IMR-90 (cell line): ENCODE results near the gene ALS2CL. TPM values are rescaled to one million over a fixed set of nuclear protein-coding genes. Genes with fewer than 3 reads are reported as not detected.
"Not testable (repeated sequence)": the region's sequence is repeated elsewhere in the genome, so short reads cannot be mapped to it uniquely, and the experiment has no call there.

Experiments used
- ATAC-seq: fragments of 200-7000 bp; cut with Tn5 transposase; 2 replicates; pipeline ENCODE4 v1.9.1; 2020; ENCODE audit warnings: low read depth, mild to moderate bottlenecking, moderate library complexity
- BruUV-seq: library from RNA; stranded (reverse); fragments of 400-500 nt; replicated peaks from 2 replicates; lab custom pipeline; 2021; lab: Mats Ljungman, UMichigan
- CTCF ChIA-PET: fragments of 300-600 bp; formaldehyde crosslinking; extraction: SDS; loops from one replicate; lab custom pipeline; 2021; ENCODE audit warnings: antibody characterized with exemption; lab: Yijun Ruan, JAX
- POLR2A ChIA-PET: fragments of 300-600 bp; sonication (Branson Sonifier 250); formaldehyde crosslinking; loops from one replicate; lab custom pipeline; 2022; ENCODE audit warnings: antibody characterized with exemption; ENCODE audit not compliant: unreplicated experiment; lab: Charles Lee
- DNase-seq: peaks from one replicate; pipeline ENCODE4 v3.0.0; 2013
- H2AFZ ChIP-seq: replicated peaks from 2 replicates; pipeline ENCODE3; 2013; ENCODE audit warnings: low read length, mild to moderate bottlenecking; ENCODE audit not compliant: poor library complexity
- H2AK5ac ChIP-seq: 2 replicates; pipeline ENCODE4 v1.6.1; 2013; ENCODE audit warnings: low read depth, low read length, inconsistent platforms
- H2AK9ac ChIP-seq: replicated peaks from 2 replicates; pipeline ENCODE3; 2013; ENCODE audit warnings: mild to moderate bottlenecking, low read depth, low read length, moderate library complexity; ENCODE audit not compliant: poor library complexity
- H2BK120ac ChIP-seq: 2 replicates; pipeline ENCODE4 v1.6.1; 2013; ENCODE audit warnings: low read depth, low read length, inconsistent platforms
- H2BK15ac ChIP-seq: 3 replicates; pipeline ENCODE4 v1.6.1; 2013; ENCODE audit warnings: low read depth, low read length, inconsistent platforms
- H2BK20ac ChIP-seq: 2 replicates; pipeline ENCODE4 v1.6.1; 2013; ENCODE audit warnings: low read depth, mild to moderate bottlenecking, inconsistent platforms, low read length, moderate library complexity
- H2BK5ac ChIP-seq: 2 replicates; pipeline ENCODE4 v1.6.1; 2013; ENCODE audit warnings: mild to moderate bottlenecking, low read depth, low read length, inconsistent platforms; ENCODE audit not compliant: poor library complexity, severe bottlenecking
- H3K14ac ChIP-seq: replicated peaks from 2 replicates; pipeline ENCODE4 v1.6.1; 2013; ENCODE audit warnings: low read depth, low read length, inconsistent platforms
- H3K18ac ChIP-seq: 2 replicates; pipeline ENCODE4 v1.6.1; 2013; ENCODE audit warnings: low read depth, low read length, control low read depth
- H3K23ac ChIP-seq: 2 replicates; pipeline ENCODE4 v1.6.1; 2013; ENCODE audit warnings: low read depth, low read length, inconsistent platforms
- H3K27ac ChIP-seq: 2 replicates; pipeline ENCODE4 v1.5.1; 2013; ENCODE audit warnings: mild to moderate bottlenecking, control low read depth, low read length; ENCODE audit not compliant: insufficient read depth
- H3K27me3 ChIP-seq: 2 replicates; pipeline ENCODE4 v1.6.1; 2013; ENCODE audit warnings: low read length; ENCODE audit not compliant: control insufficient read depth, insufficient read depth
- H3K36me3 ChIP-seq: 2 replicates; pipeline ENCODE4 v1.6.1; 2013; ENCODE audit warnings: low read length, mixed read lengths; ENCODE audit not compliant: control insufficient read depth, insufficient read depth
- H3K4ac ChIP-seq: 2 replicates; pipeline ENCODE4 v1.6.1; 2013; ENCODE audit warnings: low read depth, low read length, inconsistent platforms
- H3K4me1 ChIP-seq: 2 replicates; pipeline ENCODE4 v1.6.1; 2013; ENCODE audit warnings: low read length, mixed read lengths; ENCODE audit not compliant: control insufficient read depth, insufficient read depth
- H3K4me2 ChIP-seq: 2 replicates; pipeline ENCODE4 v1.6.1; 2013; ENCODE audit warnings: low read depth, mild to moderate bottlenecking, control low read depth, low read length, moderate library complexity
- H3K4me3 ChIP-seq: 2 replicates; pipeline ENCODE4 v1.5.1; 2013; ENCODE audit warnings: low read depth, mild to moderate bottlenecking, control low read depth, low read length, moderate library complexity; ENCODE audit not compliant: insufficient read depth
- H3K56ac ChIP-seq: 2 replicates; pipeline ENCODE4 v1.6.1; 2013; ENCODE audit warnings: low read length, inconsistent platforms; ENCODE audit not compliant: insufficient read depth; ENCODE audit errors: extremely low read depth
- H3K79me1 ChIP-seq, 2 experiments: 2 replicates each; pipeline ENCODE4 v1.6.1; 2013; ENCODE audit warnings: low read length in 2 of 2, inconsistent platforms in 1 of 2, low read depth in 1 of 2
- H3K9ac ChIP-seq: 2 replicates; pipeline ENCODE4 v1.6.1; 2013; ENCODE audit warnings: low read depth, low read length, control low read depth
- H3K9me1 ChIP-seq: 2 replicates; pipeline ENCODE4 v1.6.1; 2013; ENCODE audit warnings: low read length, inconsistent platforms; ENCODE audit not compliant: insufficient read depth
- H3K9me3 ChIP-seq: 2 replicates; pipeline ENCODE4 v1.6.1; 2013; ENCODE audit warnings: low read length; ENCODE audit not compliant: control insufficient read depth, insufficient read depth
- H4K20me1 ChIP-seq: 2 replicates; pipeline ENCODE4 v1.6.1; 2013; ENCODE audit warnings: low read length, inconsistent platforms; ENCODE audit not compliant: insufficient read depth
- H4K5ac ChIP-seq: 2 replicates; pipeline ENCODE4 v1.6.1; 2013; ENCODE audit warnings: mild to moderate bottlenecking, low read depth, low read length, control low read depth
- H4K8ac ChIP-seq, 2 experiments: 2 replicates each; pipeline ENCODE4 v1.6.1; 2013; ENCODE audit warnings: low read depth in 2 of 2, low read length in 2 of 2, control low read depth in 1 of 2, inconsistent platforms in 1 of 2
- H4K91ac ChIP-seq: 2 replicates; pipeline ENCODE4 v1.6.1; 2013; ENCODE audit warnings: low read depth, low read length, inconsistent platforms; ENCODE audit not compliant: insufficient read depth
- WGBS, 2 experiments: methylation state at CpG; one replicate each; pipeline versions ENCODE4 v1.1.5 to v1.1.7; 2013; ENCODE audit warnings: missing lambda C conversion rate in 2 of 2; ENCODE audit not compliant: insufficient read length in 1 of 2; ENCODE audit errors: extremely low coverage in 2 of 2; 5-methylcytosine and 5-hydroxymethylcytosine counted together
- dilution Hi-C: fragments of 300-500 bp; cut with HindIII; formaldehyde crosslinking; loops from one replicate; pipeline ENCODE4 v1.14.3; 2018; ENCODE audit warnings: low sequenced_read_pairs; ENCODE audit not compliant: unreplicated experiment
- in situ Hi-C: fragments of 300-500 bp; cut with MboI; formaldehyde crosslinking; loops from 3 replicates; pipeline ENCODE4 v1.14.3; 2019; ENCODE audit warnings: low sequenced_read_pairs, inconsistent platforms, mixed read lengths
- intact Hi-C: fragments of 100-400 bp; cut with micrococcal nuclease; formaldehyde crosslinking; loops from 2 replicates; pipeline ENCODE4 v1.10.0; 2022
- polyA plus RNA-seq, 3 experiments: library from polyadenylated mRNA; depleted of rRNA; stranded (reverse); fragments of >200 nt; gene quantifications; 2 replicates each; pipeline ENCODE4 v1.2.3, GENCODE V29; 2012; ENCODE audit warnings: low replicate concordance in 1 of 3
- total RNA-seq: library from RNA; depleted of rRNA; stranded (reverse); fragments of >200 nt; gene quantifications from 2 replicates; pipeline ENCODE4 v1.2.3, GENCODE V29; 2012

Gene ALS2CL
- total and polyA plus RNA-seq, 2 of the 4 experiments (the other 2 are of a cell fraction): 2.2 to 4.8 TPM

GRCh38 chr3:46739565-46739964, 46.1 kb upstream of the ALS2CL start:
- H2AK5ac ChIP-seq, dilution Hi-C loops, H2AFZ ChIP-seq, H3K9me3 ChIP-seq, H3K9me1 ChIP-seq, H3K27ac ChIP-seq, H3K9ac ChIP-seq, DNase-seq, H3K23ac ChIP-seq, H3K4ac ChIP-seq, H4K91ac ChIP-seq, H3K4me2 ChIP-seq, ATAC-seq, H3K4me1 ChIP-seq, in situ Hi-C loops, H4K8ac ChIP-seq, H3K79me1 ChIP-seq, POLR2A ChIA-PET, H3K14ac ChIP-seq, H3K56ac ChIP-seq, intact Hi-C loops, H3K36me3 ChIP-seq, CTCF ChIA-PET, H2AK9ac ChIP-seq, BruUV-seq, H3K18ac ChIP-seq, H2BK5ac ChIP-seq, H4K20me1 ChIP-seq, H2BK120ac ChIP-seq, H2BK15ac ChIP-seq, H2BK20ac ChIP-seq, H4K5ac ChIP-seq, H3K4me3 ChIP-seq: not testable (repeated sequence)
- H3K27me3 ChIP-seq: peaks cover 32% of the 10 kb centered on the region
- WGBS, 2 experiments: no CpG with 5 or more reads among the region's 3 CpGs
